Stimulated activated memory B cell treated with anti-CD40 and anti-IgM and Interleukin-4, amounts not matched to agents 10 μg/mL and 1 μg/mL and 100 μg/mL, for 72 hours (primary cell): Measurements from ENCODE around the gene SCTR.

Experiments used
- ATAC-seq: fragments of 150-1000 bp; cut with Tn5 transposase; 2 replicates; pipeline ENCODE4 v1.10.0; 2021
- H3K27ac Mint-ChIP-seq: one replicate; pipeline ENCODE4 v1.8.0; 2022; ENCODE audit warnings: mild to moderate bottlenecking, mixed read lengths
- H3K27me3 Mint-ChIP-seq: one replicate; pipeline ENCODE4 v1.8.0; 2022; ENCODE audit warnings: mixed read lengths
- H3K36me3 Mint-ChIP-seq: one replicate; pipeline ENCODE4 v1.8.0; 2022; ENCODE audit warnings: mixed read lengths
- H3K4me1 Mint-ChIP-seq: one replicate; pipeline ENCODE4 v1.8.0; 2022; ENCODE audit warnings: mixed read lengths
- H3K4me3 Mint-ChIP-seq: one replicate; pipeline ENCODE4 v1.8.0; 2022; ENCODE audit warnings: mild to moderate bottlenecking, moderate library complexity, mixed read lengths
- H3K9me3 Mint-ChIP-seq: one replicate; pipeline ENCODE4 v1.8.0; 2022; ENCODE audit warnings: mixed read lengths

SCTR gene

GRCh38 chr2:119475857-119476244 lies 48.4 kb downstream of the SCTR start:
- peaks cover 6% of the 10 kb centered on the region for H3K4me1 Mint-ChIP-seq
- H3K4me3 Mint-ChIP-seq, result no peak overlapping the region
- H3K9me3 Mint-ChIP-seq, result no peaks in the 10 kb centered on the region
- no peaks in the 10 kb centered on the region for H3K36me3 Mint-ChIP-seq
- peaks cover 18% of the 10 kb centered on the region for H3K27me3 Mint-ChIP-seq
- H3K27ac Mint-ChIP-seq, result no peak overlapping the region
- ATAC-seq, result no peak

DNA sequence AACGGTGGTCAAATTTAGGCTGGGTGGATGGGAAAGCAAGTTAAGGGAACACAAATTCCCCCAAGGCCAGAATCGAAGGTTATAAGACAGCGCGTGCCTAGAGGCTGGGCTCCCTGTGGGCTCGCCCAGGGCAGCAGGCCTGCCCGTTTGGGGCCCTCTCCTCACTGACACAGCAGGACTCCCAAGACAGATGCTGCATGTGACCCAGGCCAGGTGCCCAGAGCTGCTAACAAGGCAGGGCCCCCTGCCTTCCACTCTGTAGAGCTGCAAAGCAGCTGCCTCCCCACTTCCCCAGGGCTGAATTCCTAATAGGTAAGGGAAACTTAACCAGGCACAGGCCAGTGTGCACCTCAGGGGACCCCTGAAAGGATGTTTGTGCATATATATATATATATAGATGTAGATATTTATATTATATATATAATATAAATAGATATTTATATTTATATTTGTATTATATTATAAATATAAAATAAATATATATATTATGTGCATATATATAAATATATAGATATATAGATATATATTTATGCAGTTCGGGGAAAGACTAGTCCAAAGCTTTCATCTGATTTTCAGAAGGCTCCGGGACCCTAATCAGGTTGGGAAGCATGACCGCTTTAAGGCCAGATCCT lies 48.9 kb downstream of the SCTR start:
- no peak for ATAC-seq
- H3K9me3 Mint-ChIP-seq, result no peaks in the 10 kb centered on the region
- H3K27ac Mint-ChIP-seq, result no peak overlapping the region

GRCh38 chr2:119474371-119475224 lies 49.7 kb downstream of the SCTR start:
- no peak overlapping the region for H3K27ac Mint-ChIP-seq
- no peaks in the 10 kb centered on the region for H3K36me3 Mint-ChIP-seq
- no peak overlapping the region for H3K4me3 Mint-ChIP-seq
- ATAC-seq, result no peak
- no peaks in the 10 kb centered on the region for H3K9me3 Mint-ChIP-seq
- peaks cover 18% of the 10 kb centered on the region for H3K27me3 Mint-ChIP-seq
- H3K4me1 Mint-ChIP-seq, result peaks cover 6% of the 10 kb centered on the region

More for the DNA sequence above, 48.9 kb downstream of the SCTR start:
- no peaks in the 10 kb centered on the region for H3K36me3 Mint-ChIP-seq
- peaks cover 6% of the 10 kb centered on the region for H3K4me1 Mint-ChIP-seq
- no peak overlapping the region for H3K4me3 Mint-ChIP-seq
- H3K27me3 Mint-ChIP-seq, result peaks cover 18% of the 10 kb centered on the region

DNA sequence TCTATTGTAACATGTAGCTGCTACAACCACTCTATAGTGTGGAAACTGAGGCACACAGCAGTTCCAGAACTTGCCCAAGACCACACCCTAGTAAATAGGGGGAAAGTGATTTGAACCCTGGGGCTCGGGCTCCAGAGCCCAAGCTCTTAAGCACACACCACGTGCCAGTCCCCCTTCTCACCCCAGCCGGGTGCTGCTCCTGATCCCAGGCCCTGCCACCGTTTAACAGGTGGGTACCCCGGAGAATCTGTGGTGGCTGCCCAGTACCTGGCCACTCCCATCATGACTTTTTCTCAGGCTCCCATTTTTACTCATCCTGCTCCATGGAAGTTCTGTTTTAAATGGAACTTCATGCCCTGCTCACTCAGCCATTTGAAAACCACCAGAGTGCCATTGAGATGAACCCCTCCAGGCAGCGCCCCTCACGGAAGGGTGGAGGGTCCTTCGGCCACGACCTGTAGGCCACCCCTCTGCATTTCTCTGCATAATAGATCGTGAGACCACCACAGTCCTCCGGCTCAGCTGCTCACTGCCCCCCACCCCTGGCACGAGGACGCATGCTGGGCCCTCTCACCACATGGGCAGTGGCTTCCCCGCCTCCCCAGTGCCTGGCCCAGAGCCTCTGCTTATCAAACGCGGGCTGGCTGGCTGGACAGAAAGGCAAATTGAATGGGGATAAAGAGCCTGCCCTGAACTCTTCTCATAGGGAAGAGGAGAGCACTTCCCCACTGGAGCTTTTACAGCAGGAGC lies 50.5 kb downstream of the SCTR start:
- Mint-ChIP-seq H3K36me3 (no peaks in the 10 kb centered on the region), H3K27me3 (peaks cover 18% of the 10 kb centered on the region), H3K4me1 (peaks cover 6% of the 10 kb centered on the region), H3K27ac (no peak overlapping the region), H3K9me3 (no peaks in the 10 kb centered on the region), H3K4me3 (no peak overlapping the region)
- ATAC-seq, result no peak

- Mint-ChIP-seq H3K4me1 (peaks cover 6% of the 10 kb centered on the region), H3K27me3 (peaks cover 18% of the 10 kb centered on the region), H3K27ac (no peak overlapping the region), H3K9me3 (no peaks in the 10 kb centered on the region), H3K4me3 (no peak overlapping the region), H3K36me3 (no peaks in the 10 kb centered on the region)
- ATAC-seq, result no peak
Measured at GRCh38 chr2:119472749-119473148, 51.5 kb downstream of the SCTR start.

DNA sequence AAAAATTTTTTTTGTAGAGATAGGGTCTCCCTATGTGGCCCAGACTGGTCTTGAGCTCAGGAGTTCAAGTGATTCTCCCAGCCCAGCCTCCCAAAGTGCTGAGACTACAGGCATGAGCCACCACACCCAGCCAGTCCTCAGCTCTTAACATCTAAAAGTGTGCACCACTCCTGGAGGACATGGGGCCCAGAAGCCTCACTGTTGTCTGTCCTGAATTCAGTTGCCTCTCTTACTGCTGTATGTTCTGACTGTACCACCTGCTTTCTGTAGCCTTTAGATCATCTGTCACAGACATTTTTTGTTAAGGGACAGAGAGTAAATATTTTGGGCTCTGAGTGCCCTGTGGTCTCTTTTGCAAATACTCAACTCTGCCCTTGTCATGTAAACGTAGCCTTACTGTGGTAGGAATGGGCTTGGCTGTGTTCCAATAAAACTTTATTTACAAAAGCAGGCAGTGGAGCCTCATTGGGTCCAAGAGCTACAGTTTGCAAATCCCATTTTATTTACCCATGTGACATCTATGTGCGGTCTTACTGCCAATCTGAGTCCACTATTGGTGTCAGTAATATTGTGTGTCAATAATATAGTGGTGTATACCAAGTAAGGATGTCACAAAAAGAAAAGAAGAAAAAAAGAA lies 54.5 kb downstream of the SCTR start:
- Mint-ChIP-seq H3K4me3 (no peak overlapping the region), H3K4me1 (no peaks in the 10 kb centered on the region), H3K27me3 (peaks cover 6% of the 10 kb centered on the region), H3K36me3 (no peaks in the 10 kb centered on the region), H3K27ac (no peak overlapping the region), H3K9me3 (no peaks in the 10 kb centered on the region)
- ATAC-seq, result no peak

- Mint-ChIP-seq H3K4me3 (no peak overlapping the region), H3K36me3 (no peaks in the 10 kb centered on the region), H3K9me3 (no peaks in the 10 kb centered on the region), H3K4me1 (no peaks in the 10 kb centered on the region), H3K27me3 (peaks cover 4% of the 10 kb centered on the region), H3K27ac (no peak overlapping the region)
- no peak for ATAC-seq
Measured at GRCh38 chr2:119469131-119469530, 55.2 kb downstream of the SCTR start.

DNA sequence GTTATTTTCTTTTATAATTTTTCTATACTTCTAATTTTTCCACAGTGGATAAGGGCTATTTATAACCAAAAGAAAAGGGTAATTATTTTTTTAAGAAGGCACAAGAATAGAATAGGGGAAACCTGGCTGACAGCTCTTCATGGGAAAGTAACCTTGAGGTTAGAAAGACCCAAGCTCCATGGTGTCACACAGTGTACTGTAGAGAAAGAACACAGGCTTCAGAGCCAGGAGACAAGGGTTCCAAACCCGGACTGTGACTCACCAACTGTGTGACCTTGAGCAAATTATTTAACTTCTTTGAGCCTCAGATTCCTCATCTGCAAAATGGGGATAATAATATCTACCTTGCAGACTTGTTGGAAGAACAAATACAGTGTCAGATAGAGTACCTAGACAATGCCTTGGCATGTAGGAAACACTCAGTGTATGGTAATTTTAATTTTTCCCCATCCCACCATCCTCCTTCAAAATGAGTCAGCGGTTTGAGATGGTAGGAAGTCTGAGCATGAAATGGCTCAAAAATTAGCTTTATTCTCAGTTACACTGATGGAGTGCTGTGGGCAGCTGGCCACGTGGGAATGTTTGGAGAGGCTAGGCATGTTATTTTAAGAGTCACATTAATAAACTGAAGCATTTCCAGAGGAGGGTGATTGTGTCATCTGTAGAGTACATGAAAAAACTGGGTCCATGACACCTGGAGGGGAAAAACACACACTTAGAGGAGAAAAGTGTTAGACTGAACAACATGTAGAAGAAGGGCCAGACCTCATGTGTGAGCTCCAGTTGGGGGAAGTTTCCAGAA lies 55.9 kb downstream of the SCTR start:
- H3K27me3 Mint-ChIP-seq, result no peaks in the 10 kb centered on the region
- ATAC-seq, result no peak
- no peak overlapping the region for H3K4me3 Mint-ChIP-seq
- H3K9me3 Mint-ChIP-seq, result no peaks in the 10 kb centered on the region
- no peaks in the 10 kb centered on the region for H3K4me1 Mint-ChIP-seq
- no peaks in the 10 kb centered on the region for H3K36me3 Mint-ChIP-seq
- H3K27ac Mint-ChIP-seq, result no peak overlapping the region

GRCh38 chr2:119466373-119466772 lies 57.9 kb downstream of the SCTR start:
- Mint-ChIP-seq H3K4me3 (no peak overlapping the region), H3K36me3 (no peaks in the 10 kb centered on the region), H3K9me3 (no peaks in the 10 kb centered on the region), H3K27ac (no peak overlapping the region), H3K27me3 (no peaks in the 10 kb centered on the region), H3K4me1 (no peaks in the 10 kb centered on the region)
- ATAC-seq, result no peak

- Mint-ChIP-seq H3K27ac (no peak overlapping the region), H3K27me3 (no peaks in the 10 kb centered on the region), H3K4me1 (no peaks in the 10 kb centered on the region), H3K36me3 (no peaks in the 10 kb centered on the region), H3K9me3 (no peaks in the 10 kb centered on the region), H3K4me3 (no peak overlapping the region)
- ATAC-seq, result no peak
Measured at GRCh38 chr2:119465687-119466086, 58.6 kb downstream of the SCTR start.

GRCh38 chr2:119464981-119465380 lies 59.3 kb downstream of the SCTR start:
- Mint-ChIP-seq H3K9me3 (no peaks in the 10 kb centered on the region), H3K27me3 (peaks cover under 1% of the 10 kb centered on the region), H3K27ac (no peak overlapping the region), H3K4me1 (no peaks in the 10 kb centered on the region), H3K36me3 (no peaks in the 10 kb centered on the region), H3K4me3 (no peak overlapping the region)
- ATAC-seq, result no peak

DNA sequence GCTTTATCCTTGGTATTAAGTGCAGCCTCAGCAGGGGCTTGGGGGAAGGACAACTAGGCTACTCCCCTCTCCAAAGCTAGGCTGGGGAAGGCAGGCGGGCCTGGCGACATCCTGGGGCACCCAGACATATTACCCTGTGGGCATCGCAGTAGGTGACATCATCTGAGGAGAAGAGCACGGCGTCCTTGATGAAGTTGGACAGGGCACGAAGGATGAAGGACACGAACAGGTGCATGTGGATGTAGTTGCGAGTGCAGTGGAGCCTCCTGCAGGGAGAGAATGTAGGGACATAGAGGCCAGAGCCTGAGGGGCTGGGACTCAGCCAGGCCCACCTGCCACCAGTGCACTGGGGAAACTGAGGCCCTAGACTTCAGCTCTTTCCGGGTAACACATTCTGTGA lies 60.3 kb downstream of the SCTR start:
- no peaks in the 10 kb centered on the region for H3K36me3 Mint-ChIP-seq
- no peaks in the 10 kb centered on the region for H3K9me3 Mint-ChIP-seq
- H3K27me3 Mint-ChIP-seq, result peaks cover 10% of the 10 kb centered on the region
- no peak overlapping the region for H3K4me3 Mint-ChIP-seq
- H3K27ac Mint-ChIP-seq, result no peak overlapping the region
- ATAC-seq, result no peak
- H3K4me1 Mint-ChIP-seq, result no peaks in the 10 kb centered on the region

- Mint-ChIP-seq H3K27me3 (peaks cover 10% of the 10 kb centered on the region), H3K27ac (no peak overlapping the region), H3K4me3 (no peak overlapping the region), H3K36me3 (no peaks in the 10 kb centered on the region), H3K9me3 (no peaks in the 10 kb centered on the region), H3K4me1 (no peaks in the 10 kb centered on the region)
- peak; percentile 68 for ATAC-seq
Measured at GRCh38 chr2:119463136-119463535, 61.1 kb downstream of the SCTR start.

DNA sequence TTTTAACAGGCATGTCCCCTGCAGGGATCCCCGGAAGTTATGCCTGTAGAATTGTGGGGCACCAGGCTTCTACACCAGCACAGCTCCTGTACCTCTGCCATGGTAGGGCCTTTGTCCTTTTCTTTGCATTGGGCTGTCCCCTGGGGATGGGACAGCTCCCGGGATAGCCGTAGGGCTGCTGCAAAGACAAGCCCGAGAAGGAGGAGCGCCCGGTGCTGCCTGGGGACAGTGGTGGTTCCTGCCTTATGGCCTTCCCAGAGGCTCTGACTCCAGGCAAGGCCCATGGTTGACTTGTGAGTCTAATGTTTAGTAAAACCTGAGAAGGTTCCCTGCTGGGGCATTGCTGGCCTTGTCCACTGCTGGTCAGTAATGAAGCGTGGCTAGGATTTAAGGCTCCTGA lies 61.7 kb downstream of the SCTR start:
- Mint-ChIP-seq H3K4me3 (no peak overlapping the region), H3K27me3 (peaks cover 10% of the 10 kb centered on the region), H3K36me3 (no peaks in the 10 kb centered on the region), H3K4me1 (no peaks in the 10 kb centered on the region), H3K27ac (no peak overlapping the region), H3K9me3 (no peaks in the 10 kb centered on the region)
- ATAC-seq, result no peak
